Activated CD8-positive, alpha-beta memory T cell treated with anti-CD3 and anti-CD28 coated beads for 4 hours (primary cell): Measurements from ENCODE around the gene LRRC75B.

Experiments used
- DNase-seq, 2 donors: peaks; one replicate each; pipeline ENCODE4 v3.0.0-alpha.2; 2020; ENCODE audit warnings: low read depth in 2 of 2

Gene LRRC75B

GRCh38 chr22:24585461-24585860, 7.4 kb downstream of the LRRC75B start:
- no peak for DNase-seq

GRCh38 chr22:24584871-24585411, 7.9 kb downstream of the LRRC75B start:
- no peak for DNase-seq

- no peak for DNase-seq
Measured at GRCh38 chr22:24584166-24584790, 8.6 kb downstream of the LRRC75B start.

- DNase-seq = no peak
Measured at GRCh38 chr22:24583221-24584165, 9.4 kb downstream of the LRRC75B start.

GRCh38 chr22:24582056-24582814, 10.6 kb downstream of the LRRC75B start:
- no peak for DNase-seq

DNA sequence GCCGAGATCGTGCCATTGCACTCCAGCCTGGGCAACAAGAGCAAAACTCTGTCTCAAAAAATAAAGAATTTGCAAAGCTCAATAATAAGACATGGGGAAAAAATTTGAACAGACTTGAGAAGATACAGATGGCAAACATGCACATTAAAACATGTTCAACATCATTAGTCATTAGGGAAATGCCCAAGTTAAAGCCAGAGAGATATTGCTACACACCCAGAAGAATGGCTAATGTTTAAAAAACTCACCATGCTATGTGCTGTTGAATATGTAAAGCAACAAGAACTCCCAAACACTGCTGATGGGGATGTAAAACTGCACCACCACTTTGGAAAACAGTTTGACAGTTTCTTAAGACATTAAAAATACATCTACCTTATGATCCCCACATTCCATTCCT, 12.6 kb downstream of the LRRC75B start:
- no peak for DNase-seq

GRCh38 chr22:24579258-24579601, 13.6 kb downstream of the LRRC75B start:
- no peak for DNase-seq

GRCh38 chr22:24578355-24579257, 14.3 kb downstream of the LRRC75B start:
- no peak for DNase-seq

DNA sequence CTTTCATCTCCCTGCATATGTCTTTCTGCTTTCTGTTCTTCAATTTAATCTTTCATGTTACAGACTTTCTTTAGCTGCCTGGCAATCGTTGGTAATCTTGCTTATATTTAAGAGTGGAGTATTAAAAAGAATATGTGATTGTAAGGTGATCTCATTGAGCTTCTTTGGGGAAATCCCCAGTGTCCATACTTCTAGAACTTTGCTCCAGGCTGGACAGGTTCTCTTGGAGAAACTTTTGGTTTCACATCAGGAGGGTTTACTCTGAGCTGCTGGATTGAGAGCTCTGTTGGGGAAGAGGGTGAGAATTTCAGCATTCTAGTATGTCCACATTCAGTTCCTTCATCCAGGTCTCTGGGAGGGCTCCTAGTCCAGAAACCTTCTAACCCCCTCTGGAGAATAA, 16.1 kb downstream of the LRRC75B start:
- DNase-seq = no peak

- no peak for DNase-seq
Measured at GRCh38 chr22:24571266-24571665, 21.6 kb downstream of the LRRC75B start.

DNA sequence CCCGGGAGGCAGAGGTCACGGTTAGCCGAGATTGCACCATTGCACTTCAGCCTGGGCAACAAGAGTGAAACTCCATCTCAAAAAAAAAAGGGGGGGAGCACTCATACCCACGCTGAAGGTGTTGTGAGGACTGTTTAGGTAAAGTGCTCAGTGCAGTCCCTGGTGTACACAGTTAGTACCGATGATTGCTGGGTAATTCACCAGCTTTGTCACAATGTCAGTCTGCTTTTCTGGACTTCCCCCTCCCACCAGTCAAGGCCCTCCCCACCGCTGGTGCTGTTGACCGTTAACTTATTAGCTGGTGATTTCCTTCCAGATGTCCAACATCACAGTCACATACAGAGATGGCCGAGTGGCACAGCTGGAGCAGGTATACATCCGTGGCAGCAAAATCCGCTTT, 25.2 kb downstream of the LRRC75B start:
- no peak for DNase-seq

GRCh38 chr22:24566899-24567511, 25.9 kb downstream of the LRRC75B start:
- no peak for DNase-seq

- DNase-seq = no peak
Measured at GRCh38 chr22:24565077-24565476, 27.8 kb downstream of the LRRC75B start.

DNA sequence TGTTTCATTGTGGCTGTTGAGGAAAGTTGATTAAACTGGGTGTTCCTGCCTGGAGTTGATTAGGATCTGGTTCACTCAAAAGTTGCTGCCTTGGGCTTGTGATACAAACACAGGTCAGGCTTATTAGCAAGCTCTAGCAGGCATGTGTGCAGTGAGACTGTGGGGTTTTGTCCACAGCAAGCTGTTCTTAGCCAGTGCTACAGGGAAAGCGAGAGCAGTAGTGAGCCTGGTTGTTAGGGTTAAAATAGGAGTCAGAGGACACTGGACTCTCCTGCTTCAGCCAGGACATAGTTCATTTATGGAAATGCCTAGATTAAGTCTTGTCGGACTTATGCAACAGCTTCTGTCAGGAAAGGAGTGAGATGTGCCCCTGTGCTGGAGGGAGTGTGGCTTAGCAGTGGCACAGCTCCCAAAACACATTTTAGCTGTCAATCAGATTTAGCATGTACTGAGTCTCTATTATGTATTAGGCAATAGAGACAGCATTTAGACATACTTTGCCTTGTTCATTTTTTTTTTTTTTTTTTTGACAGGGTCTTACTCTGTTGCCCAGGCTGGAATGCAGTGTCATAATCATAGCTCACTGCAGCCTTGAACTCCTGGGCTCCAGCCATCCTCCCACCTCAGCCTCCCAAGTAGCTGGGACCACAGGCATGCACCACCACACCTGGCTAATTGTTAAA, 28.4 kb downstream of the LRRC75B start:
- DNase-seq = no peak

DNA sequence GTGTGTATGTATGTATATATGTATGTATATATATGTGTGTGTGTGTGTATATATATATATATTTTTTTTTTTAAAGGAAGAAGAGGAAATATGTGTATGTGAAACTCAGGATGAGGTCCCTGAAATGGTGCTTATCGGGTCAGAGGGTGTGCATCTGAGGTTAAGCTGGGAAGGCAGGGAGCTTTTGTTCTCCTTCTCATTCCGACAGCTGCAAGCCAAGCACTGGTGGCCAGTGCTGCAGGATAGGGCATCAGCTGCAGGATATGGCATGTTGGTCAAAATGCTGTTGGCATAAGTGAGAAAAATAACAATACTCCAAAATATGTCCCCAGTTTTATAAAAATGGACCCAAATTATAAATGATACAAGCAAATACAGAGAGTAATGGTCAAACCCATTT, 29.6 kb downstream of the LRRC75B start:
- no peak for DNase-seq

- no peak for DNase-seq
Measured at GRCh38 chr22:24559471-24559870, 33.4 kb downstream of the LRRC75B start.

DNA sequence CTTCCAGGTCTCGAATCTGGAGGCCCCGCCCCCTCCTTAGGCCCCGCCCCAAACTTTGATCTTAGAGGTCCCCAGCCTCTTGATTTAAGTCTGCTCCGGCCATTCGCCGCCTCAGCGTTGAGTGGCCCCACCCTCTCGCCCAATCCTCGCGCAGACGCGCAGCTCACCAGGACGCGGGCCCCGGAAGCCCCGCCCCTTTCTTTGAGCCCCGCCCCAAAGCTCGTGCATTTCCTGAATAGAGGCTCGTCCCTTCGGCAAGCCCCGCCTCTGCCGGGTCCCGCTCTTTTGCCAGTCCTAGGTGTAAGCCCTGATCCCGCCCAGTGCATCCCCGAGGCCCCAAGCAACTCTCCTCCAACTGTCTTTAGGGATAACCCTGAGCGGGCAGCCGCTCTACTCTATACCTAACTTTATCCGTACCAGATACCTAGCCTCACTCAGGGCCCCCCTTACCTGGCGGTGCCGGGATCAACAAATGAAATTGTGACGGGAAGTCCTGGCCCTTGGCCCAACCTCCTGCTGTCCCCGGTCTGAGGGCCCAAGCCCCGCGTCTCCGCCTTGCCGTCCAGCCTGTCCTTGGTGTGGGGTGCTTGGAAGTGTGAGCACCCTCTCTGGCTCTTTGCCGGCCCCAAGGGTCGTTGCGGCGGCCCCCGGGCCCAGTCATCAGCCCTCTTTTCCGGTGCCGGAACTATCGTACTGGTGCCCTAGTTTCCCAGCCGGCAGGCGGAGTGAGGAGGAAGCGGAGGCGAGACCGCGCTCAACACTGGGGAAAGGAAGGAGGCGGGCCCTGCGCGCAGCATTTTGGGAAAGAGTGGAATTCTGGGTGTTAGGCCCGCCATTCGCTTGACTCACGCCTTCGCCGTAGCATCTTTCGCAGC, 37.5 kb downstream of the LRRC75B start, which contains the start of gene SNRPD3:
TSS of gene SNRPD3 (plus strand) at position 835 of the 875 bp plus-strand sequence. CDS start 1,676 bp downstream, outside the sequence.
- DNase-seq = peak; percentile 99 to 100

DNA sequence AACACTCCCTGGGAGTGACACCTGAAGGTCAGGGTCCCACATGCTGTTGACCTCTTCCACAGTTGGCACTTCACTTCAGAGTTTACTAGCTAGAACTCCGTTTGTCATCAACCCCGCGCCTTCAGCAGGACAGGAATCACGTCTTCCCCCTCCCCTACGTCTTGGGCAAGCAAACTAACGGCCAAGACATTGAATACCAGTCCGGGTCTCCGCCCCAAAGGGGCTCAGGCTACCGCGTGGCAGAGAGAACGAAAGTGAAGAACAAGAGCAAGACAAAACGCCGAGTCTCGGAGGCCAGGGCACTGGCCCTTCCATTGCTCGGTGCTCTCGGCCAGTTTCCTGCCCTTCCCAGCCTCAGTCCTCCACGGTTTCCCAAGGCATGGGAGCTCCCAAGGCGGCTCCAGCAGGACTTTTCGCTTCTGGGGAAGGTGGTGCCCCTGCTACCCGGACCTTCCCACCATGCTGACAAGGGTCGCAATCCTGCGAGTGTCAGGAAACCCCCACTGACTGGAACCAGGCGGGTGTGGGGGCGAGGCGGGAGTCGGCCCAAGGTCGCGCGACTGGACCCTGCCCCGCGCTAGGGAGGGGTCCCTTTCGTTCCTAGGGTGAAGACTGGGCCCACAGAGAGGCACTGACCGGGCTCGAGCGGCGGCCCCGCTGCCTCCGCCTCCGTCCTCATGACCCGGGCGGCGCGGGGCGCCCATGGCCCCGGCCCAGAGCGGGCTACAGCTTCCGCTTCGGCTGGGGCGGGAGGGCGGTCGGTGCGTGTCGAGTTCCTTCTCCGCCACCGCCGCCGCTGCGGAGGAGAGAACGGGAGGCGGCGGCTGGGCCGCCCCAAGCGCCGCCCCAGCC, 38.3 kb downstream of the LRRC75B start, which contains the start of gene GUCD1:
TSS of gene GUCD1 (minus strand) at position 826 of the 852 bp plus-strand sequence. CDS start at position 679, 147 bp downstream.
- DNase-seq = no peak
